Measurements from ENCODE around the gene SMIM12.

The SMIM12 gene, protein sequence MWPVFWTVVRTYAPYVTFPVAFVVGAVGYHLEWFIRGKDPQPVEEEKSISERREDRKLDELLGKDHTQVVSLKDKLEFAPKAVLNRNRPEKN

DNA sequence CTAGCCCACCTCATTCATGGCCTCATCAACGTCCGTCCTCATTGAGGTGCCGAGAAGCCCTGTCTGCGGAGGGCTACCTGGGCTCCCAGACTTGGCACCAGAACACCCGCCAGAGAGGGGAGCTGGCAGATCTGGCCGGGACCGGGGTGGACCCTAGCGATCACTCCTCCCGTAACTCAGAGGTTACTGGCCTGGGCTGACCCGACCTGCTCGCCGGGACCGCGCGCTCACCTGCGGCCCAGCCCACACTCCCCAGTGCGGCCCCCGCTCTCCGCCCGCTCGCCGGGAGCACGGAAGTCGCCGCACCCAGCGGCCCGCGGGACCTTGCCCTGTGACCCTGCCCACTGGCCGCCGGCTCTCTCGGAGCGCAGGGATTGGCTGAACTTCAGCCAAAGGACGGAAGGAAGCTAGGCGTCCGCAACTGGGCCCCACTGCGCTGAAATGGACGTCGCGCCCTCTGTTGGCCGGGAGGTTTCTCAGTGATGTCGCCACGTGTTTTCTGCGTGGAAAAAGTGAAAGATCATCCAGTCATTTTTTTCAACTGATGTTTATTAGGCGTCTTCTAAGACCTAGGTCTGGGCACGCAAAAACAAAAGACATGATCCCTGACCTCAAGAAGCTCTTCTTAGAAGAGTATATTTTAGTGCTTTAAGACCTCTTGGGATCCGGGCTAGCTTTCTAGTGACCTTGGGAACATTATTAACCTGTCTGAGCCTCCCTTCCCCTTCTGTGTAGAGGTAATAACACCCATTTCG, at the start of gene SMIM12:
TSS of gene SMIM12 (minus strand) at position 304 of the 755 bp plus-strand sequence. CDS start 3,772 bp downstream, outside the sequence.
- peak; percentile 93 for DNase-seq

DNA sequence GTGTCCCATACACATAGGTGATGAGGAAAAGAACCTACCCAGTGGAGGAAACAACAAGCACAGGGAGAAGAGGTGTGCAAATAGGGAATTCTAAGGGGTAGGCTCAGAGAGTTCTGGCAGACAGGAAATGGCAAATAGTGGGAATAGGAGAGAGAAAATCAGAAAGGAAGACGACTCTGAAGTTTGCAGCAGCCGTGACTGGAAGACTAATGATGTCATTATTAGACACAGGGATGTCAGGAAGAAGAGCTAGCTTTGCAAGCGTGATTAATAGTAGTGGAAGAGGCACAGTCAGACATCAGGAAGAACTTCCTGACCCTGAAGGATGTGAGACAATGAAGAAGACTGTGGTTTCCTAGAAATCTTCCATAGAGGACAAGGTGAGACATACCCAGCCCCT, 48.8 kb upstream of the SMIM12 start:
- DNase-seq: no peak

DNA sequence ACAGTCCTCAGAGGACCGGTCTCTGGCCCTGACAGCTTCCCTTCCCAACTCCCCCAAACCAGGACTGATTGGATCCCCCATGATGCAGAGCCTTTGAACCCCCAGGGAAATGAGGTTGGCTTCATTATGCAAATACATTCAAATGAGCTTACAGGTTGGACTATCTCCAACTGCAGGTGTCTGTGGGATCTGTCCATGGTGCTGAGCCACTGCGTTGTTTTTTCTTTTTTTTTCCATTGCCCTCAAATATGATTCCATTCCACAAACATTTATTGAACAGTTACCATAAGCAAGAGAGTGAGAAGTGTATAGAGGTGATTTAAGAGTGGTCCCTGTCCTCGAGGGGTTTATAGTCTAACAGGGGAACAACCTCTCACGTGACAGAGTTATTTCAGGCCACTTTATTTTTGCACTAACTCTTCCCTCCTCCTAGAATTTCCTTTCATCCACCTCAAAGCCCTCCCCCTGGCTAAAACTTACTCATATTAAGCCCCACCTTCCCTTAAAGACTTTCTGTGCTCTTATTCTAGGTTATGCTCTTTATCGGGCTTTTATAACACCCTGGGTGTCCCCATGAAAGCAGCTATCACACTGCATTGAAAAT, 48.0 kb upstream of the SMIM12 start:
- no peak for DNase-seq

DNA sequence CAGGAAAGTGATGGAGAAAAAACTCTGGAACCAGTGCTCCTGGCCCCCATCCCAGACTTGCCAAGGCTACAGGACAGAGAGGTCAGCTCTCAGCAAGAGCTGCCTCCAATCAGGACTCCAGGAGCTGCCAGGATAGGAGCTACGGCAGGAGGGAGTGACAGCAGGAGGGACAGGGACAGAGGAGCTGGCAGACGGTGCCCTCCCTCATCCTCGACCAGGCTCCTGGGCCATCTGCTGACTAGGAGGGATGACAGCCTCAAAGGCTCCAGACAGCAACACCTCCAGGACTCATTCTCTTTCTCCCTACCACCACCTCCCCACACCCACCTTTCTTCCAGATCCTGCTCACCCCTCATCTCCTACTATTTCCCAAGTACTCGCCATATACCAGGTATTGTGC, 47.2 kb upstream of the SMIM12 start:
- DNase-seq: no peak

DNA sequence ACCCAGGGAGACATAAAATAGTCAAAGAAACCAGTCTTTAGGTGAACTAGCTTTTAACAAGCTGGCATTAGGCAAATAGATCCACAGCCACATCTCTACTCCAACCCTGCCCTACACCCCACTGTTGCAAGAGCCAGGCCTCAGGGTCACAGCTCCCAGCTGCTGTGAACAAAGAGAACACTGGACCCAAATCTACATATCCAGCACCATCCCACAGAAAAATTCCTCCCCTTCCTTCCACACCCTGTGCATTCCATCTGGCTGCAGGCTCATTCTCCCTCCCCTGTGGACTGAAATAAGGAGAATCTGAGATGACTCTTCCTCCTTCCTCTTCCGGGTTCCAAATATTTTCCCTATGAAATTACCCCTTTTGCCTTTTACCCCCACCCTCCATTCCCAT, 46.7 kb upstream of the SMIM12 start:
- DNase-seq: no peak

DNA sequence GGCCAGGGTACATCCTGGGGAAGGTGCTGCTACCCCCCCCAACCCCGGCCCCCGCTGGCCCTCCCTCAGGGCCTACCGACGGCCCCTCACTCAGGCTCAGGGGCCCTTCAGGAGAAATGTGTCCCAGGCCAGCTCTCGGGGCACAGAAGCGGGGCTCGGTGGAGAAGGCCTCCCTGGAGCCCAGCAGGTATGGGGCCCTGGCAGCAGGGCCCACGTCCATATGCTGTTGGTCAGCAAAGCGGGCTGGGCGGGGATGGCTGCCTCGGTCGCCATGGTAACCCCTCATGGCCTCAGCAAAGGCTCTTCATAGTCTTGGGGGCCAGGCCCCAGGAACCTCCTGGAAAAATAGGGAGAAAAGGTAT, 45.5 kb upstream of the SMIM12 start:
- no peak for DNase-seq

DNA sequence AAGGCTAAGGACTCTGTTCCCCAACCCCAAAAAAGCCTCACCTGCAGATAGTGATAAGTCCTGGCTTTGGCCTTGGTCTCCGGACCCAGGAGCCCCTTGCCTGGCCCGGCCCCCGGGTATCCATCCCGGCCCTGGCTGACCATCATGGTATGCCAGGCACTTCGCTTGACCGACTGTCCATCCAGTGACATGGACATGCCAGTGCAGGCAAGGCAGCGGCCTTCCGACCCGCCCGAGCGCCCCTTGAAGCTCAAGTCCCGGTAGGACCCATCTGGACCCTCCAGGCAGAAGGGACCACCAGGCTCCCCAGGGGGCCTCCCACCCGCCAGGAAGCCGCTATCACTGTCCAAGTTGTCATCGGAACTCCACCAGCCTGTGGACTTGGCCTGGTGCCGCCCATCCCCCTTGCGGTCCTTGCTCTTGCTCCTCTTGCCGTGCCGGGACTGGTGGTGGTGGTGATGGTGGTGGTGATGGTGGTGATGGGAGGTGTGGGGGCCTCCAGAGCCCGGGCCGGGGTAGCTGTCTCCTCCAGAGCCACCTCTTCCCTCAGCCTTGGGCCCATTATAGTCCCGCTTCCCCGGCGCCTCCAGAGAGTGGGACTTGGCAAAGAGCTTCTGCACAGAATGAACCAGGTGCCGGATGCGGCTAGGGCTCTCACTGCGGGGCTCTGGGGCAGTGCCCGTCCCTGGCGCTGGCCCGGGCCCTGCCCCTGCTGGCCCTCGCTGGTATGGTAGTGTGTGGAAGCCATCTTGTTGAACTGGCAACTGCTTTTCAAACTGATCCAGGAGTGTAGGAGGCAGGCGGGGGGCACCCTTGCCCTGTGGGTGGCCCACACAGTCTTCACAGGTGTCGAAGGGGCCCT, 44.9 kb upstream of the SMIM12 start:
- no peak for DNase-seq

DNA sequence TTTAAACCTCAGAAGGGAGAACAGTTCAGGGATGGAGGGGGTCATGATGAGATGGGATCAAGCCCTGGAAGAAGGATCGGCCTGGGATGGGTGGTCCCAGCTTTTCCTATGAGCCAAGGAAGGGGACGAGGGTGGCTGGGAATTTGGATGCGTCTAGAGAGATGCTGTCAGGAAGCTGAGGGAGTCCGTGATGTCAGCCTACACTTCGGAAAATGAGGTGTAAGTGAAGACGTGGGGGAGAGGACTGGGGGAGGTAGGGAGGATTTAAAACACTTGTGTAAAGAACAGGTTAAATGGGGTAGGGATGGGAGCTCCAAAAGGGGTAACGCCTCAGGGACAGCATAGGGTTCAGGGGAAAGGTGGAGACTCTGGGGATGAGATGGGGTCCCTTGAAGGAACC, 42.4 kb upstream of the SMIM12 start:
- no peak for DNase-seq

DNA sequence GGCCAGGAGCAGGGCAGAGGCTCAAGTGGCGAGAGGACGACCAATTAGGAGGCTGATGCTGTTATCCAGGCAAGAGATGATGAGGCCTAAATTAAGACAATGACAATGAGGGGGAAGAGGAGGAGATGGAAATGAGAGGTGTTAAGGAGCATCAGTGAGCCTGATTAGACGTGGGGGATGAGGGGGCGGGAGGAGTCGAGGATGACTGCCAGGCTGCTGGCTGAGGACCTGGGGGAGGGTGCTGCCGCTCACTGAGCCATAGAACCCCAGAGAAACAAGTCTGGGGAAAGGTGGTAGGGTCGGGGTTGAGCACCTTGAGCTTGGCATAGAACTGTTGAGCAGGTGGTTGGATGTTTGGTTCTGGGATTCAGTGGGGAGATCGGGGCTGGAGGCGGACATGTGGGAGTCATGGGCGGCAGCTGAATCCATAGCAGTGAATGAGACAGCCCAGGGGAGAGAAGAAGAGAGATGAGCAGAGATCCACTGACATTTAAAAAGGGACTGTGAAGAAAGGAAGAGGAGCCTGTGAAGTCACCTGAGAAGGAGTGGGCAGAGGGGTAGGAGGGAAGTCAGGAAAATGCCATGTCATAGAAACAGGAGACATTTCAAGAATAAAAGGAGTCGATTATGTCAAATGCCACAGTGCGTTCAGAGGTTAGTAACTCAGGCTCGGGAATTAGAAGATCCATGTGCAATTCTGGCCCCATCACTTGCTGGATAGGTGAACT, 41.4 kb upstream of the SMIM12 start:
- no peak for DNase-seq

DNA sequence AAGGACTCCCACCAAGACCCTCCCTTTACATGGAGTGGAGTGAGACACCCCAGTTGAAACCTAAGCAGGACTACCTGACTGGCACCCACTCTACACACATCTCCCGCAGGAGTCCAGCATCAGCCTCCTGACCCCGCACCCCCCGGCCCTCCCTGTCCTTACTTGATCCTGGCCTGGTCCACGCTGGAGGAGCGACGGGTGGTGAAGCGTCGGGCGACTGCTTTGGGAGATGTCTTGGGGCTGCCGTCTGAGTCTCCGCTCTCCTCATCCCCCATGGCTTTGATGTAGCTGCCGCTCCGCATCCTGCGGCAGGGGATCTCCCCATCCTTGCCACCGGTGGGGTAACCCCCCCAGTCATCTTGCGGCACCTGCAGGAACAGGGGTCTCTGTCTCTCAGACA, 40.4 kb upstream of the SMIM12 start:
- no peak for DNase-seq

DNA sequence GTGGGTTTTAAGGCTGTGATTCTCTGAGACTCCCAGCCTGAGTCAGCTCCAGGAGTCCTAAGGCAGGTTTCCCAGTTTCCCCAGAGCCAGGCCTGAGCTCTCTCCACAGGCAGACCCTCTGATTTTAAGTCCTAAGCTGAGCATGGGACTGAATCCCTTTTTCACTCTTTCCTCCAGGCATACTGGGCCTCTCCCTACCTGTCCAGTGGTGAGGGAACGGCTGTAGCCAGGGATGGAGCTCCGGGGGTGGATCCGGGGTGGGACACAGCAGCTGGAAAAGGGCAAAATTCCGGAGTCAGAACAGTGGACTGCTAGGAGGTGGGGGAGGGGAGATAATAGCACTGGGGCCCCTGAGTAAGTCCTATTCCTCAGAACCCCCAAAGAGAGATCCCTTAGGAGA, 39.9 kb upstream of the SMIM12 start:
- no peak for DNase-seq

DNA sequence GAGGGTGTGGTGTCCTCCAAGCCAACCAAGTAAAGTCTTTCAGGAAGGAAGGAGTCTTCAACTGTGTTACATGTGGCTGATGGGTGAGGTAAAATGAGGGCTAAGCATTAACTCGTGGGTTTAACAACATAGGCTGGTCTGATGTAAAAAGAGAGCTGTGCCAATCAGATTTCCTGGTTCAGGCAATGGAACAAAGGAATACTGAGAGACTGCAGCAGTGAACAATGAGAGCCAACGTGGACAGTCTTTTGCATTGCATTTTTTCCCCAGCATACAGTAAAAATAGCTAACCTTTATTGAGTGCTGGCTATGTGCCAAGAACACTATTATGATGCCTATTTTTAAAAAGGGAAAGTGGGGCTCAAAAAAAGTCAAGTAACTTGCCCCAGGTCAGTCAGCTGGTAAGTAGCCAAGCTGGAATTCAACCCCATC, 38.8 kb upstream of the SMIM12 start:
- DNase-seq: no peak

DNA sequence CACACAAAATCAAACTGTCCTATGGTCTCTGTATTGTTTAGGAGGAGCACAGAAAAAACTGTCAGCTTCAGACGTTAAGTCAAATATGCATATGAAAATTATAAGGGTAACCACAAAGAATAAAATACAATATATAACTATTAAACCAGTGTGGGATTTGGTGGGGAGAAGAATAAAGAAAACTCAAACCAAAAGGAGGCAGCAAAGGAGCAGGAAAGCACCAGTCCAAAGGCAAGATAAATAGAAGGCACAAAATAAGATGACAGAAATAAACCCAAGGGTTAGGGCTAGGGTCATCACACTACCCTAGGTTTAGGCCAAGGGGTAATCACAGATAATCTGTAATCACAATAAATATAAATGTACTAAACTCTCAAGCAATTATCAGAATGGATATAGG, 37.1 kb upstream of the SMIM12 start:
- no peak for DNase-seq

DNA sequence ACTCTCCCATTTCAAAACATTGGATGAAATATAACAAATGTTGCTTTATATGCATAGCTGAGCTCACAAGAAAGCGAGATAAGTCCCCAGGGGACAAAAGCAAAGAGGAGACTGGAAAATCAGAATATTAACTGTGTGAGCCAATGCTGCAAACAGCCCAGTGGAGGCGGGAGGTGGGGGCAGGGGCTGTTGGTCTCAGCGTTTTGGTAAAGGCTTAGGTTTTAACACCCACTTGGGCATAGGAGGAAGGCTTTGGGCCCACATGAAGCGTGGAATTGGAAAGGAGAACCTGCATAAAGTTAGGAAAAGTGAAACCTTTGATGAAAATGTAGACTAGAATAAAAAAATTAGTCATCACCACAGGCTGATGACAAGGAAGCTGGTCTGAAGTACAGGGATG, 30.2 kb upstream of the SMIM12 start:
- DNase-seq: no peak

DNA sequence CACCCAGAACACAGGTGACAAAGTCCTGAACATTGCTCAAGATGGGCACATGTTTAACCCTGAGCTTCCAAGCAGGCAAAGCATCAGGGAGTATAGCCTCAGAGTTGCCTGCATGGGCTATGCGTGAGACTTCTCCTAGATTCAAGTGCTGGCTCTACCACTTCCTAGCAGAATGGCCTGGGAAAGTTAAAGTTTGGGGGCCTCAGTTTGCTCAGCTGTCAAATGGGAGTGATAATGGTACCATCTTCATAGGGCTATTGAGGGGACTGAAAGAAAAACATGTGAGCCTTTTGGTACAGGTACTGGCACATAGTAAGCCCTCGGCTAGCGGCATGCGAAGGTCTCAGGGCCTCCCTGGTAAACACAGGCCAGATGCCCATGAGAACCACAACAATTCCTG, 28.0 kb upstream of the SMIM12 start:
- DNase-seq: no peak

DNA sequence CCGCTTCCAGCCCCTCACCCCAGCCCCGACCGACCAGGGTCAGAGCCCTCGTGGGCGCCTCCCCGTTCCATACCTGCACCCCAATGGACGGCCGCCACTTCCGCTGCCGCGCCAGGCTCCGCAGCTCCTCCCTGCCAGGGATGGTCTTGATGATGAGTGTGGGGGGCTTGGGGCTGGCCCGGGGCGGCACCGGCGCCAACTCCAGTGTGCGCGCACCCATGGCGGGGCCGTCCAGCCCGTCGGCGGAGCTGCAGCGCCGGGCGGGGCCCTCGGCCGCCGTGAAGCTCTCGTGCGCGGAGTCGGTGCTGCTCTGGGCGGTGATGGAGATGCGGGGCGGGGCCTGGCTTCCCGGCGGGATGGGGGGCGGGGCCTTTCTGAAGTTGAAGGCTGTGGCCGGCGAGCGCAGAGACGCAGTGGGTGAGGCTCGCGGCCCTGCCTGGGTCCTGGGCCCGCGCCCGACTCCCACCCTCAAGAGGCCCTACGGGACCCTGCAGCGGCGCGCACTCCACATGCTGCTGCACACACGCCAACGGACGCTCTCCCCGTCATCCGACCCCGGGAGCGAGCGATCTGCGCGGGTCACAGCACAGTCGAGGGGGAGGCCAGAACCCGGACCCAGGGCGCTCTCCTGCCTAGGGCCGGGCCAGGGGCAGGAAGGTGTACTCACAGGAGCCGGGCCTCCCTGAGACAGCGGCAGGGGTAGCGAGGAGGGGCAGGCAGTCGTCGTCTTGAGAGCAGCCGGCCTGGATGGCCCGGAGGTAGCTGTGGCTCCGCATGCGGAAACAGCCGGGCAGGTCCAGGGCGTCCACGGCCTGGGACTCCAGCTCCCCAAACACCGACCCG, 26.1 kb upstream of the SMIM12 start:
- no peak for DNase-seq

DNA sequence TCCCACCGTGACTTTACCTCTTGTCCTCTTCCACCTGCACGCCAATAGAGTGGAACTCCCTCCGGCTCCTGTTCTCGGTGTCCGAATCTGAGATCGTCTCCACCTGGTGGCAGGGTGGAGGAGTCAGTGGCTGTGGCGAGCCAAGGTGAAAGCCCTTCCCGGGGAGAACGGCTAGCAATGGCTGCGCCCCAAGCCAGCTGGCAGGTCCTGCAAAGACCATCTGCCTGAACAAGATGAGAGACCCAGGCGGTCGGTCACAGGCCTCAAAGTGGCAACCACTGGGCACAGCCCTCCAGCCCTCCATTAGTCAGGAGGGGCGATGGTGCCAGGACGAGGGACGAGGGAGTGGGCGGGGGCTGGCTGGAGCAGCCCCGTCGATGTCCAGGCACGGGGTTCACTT, 25.4 kb upstream of the SMIM12 start:
- DNase-seq: no peak

DNA sequence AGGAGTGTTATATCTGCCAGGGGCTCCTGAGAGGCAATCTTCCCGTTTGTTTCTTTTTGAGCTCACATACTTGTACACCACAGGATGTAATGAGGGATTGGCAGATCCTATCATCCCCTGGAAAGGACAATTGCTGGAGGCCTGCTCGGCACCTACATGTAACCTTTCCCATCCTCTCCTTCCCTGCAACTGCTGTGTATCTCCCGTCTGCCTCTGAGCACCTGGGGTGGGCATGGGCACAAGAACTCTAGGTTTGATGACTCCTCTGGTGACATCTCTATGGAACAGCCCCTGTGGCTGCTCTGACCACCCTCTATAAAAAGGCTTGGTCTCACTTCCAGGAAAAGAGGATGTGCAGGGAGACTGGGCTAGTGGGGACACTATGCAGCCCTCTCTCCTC, 25.0 kb upstream of the SMIM12 start:
- DNase-seq: no peak

DNA sequence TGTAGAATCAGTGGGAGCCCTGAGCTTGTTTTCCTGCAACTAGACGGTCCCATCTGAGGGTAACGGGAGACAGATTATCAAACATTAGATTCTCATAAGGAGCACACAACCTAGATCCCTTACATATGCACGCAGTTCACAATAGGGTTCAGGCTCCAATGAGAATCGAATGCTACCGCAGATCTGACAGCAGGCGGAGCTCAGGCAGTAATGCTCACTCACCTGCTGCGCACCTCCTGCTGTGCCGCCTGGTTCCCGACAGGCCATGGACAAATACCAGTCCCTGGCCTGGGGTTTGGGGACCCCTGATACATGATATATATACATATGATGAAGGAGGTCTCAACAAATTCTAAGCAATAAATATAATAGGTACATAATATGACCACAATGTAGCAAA, 19.7 kb upstream of the SMIM12 start:
- no peak for DNase-seq

DNA sequence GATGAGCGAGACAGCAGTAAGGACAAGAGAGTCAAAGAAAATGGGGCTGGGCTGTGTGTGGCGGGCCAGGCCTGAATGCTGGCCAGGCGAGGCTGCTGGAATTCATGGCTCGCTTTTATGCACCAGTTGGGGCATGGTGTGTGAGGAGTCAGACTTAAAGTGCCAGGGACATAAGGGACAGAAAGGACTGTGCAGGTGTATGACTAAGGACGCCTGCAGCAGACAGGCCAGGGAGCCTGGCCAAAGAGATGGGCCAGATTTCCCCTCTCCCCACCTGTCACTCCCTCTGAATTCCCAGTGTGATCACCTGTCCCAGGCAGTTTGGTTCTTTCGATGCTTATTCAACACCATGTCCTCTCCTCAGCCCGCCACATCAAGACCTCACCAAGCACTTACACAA, 16.9 kb upstream of the SMIM12 start:
- no peak for DNase-seq

DNA sequence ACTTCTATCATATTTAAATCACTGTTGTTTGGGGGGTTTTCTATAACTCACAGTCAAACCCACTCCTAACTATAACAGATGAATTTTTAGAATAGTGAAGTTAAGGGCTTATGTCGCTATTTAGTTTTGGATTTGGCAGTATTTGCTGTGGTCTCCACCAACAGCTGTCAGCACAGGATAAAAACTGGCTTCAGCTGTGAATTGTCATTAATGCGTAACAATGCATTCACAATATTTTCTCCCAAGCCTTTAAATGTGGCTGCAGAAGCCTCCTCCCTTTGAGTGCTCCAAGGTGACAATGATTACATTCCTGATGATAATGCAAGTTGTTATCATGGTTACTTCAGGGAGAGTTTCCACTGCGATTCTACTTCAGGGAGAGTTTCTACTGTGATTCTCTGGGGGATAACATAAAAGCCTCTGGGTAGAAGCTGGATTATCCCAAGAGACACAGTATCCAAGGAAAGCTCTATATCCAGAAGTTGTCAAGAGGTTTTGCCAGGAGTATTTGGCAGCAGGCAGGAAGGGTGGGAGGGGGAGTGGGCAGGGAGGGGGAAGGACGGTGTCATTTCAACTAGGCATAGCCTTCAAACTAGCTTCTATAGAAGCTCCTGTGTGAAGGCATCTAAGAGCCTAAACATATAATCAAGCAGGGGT, 14.9 kb upstream of the SMIM12 start:
- DNase-seq: no peak

DNA sequence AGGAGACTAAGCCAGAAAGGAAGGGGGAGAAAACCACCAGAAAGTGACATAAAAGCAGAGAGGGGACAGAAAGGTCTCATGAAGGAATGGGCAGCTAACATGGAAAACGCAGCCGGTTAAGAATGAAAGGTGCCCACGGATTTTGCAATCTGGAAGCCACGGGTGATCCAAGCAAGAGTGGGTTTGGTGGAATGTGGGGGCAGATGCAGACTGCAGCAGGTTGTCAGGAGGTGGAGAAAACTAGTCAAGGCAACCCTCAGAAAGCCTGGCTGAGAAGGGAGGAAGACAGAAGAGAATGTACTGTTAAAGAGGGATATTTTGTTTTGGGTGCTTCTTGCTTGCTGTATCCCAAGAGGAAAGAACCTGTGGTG, 12.6 kb upstream of the SMIM12 start:
- no peak for DNase-seq
